GM21367 (cell line): ENCODE data around the gene SLIT3.

Source experiments
- ATAC-seq: cut with Tn5 transposase; IDR thresholded peaks from one replicate; pipeline ENCODE4 v1.9.1; 2021; ENCODE audit not compliant: unreplicated experiment

Gene SLIT3

DNA sequence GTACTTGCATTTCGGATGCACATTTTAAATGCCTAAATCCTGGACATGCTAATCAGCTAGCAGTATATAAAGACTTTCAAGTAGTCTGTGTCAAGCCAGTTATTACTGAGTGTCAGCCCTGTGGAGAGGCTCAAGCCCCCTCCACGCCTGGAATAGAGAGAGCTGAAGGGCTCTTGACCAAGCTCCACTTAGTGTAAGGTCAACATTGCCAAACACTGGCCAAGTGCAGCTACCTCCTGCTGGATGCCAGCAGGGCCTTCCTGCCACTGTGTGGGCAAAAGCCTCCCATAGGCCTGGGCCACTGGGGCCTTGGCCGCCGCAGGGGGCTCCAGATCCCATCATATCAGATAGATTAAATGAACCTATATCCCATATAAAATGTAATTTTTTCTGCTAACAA, 482.4 kb downstream of the SLIT3 start:
- no peak for ATAC-seq

DNA sequence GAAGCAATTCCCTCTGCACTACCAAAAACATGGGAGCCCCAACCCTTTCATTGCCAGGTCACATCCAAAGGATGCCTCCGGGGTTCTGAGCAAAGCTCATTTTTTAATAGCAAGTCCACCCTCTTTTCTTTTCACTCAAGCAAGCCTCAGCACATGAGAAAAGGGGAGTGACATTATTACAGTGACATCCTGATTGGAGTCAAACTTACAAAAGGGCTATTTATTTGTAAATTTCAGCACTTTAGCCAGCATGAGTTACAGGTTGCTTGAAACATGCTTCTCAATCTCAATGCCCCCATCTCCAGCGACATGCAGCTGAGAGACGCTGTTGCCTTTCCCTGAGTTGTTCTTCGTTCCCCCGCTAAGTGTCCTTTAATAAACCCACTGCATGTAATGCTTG, 483.3 kb downstream of the SLIT3 start:
- no peak for ATAC-seq

GRCh38 chr5:168816661-168817060, 484.3 kb downstream of the SLIT3 start:
- no peak for ATAC-seq

DNA sequence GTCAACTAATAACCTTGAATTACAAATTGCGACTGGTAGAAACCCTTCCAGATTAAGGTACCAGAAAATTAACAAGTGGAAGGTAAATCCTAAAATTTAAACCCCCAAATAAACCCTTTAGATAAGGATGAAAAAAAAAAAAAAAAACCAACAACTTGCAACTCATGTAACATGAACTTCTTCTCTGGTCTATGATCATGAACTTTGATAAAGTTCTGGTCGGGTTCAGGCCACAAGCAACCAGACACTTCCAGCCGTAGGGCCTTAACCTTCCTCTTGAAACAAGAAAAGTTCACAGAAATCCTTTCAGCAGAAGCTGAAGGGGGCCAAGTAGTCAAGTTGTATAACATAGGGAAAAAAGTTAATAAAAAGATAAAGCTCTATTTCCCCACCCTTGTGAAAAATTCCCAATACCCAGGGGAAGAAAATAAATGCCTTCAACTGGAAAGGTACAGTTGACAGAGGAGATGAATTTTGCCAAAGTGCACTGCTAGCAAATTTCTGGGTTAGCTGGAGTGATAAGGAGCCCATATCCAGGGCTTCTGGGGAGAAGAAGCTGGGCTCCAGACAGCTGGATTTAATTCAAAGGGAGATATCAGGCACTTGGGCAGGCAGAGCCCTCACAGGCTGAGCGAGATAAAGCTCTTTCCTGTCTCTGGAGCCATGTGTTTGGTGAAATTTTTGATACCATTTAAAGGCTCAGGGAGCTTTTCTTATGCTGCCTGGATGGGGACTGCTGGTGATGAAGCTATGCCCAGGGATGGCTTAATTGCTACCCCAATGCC, 487.6 kb downstream of the SLIT3 start:
- ATAC-seq, result no peak

- ATAC-seq, result no peak
These were observed 490.3 kb downstream of the SLIT3 start for GRCh38 chr5:168810641-168811040.

DNA sequence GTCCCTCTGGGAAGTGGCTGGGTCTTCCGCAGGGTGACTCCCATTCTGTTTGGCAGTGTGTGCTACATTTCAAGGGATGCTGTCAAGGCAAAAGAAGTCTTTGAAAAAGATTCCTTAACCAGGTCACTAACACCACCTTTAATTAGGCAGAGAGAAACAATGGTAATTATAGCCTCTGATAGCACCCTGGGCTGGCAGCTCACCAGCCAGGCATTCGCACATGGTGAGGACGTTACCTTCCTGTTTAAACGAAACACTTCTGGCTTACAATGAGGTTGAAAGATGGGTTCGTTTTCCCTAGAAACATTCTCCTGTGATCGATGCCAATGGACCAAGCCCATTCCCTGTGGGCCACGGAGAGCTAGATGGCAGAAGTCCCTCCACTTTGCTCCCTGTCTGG, 491.7 kb downstream of the SLIT3 start:
- no peak for ATAC-seq

DNA sequence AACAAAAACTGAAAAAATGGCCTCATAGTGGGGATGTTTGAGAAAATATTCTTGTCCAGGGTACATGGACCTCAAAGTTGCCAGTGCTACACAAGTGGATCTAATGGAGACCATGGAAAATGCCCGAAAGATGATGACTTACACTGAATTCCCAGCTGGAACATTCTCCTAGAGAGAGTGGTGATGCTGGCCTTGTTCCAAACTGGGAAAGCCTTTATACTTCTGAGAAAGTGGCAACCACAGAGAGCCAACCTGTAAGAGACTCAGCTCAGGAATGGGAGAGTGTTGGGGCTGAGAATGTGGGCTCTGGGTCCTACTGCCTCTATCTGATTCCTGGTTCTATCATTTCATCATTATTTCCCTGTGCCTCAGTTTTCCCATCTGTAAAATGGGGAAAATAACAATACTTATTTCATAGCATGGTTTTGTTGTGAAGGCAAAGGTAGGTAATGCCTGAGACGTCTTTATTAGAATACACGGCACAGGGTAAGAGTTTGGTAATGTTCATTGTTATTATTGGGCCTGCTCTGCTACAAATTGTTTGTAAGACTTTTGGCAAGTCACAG, 492.8 kb downstream of the SLIT3 start:
- no peak for ATAC-seq

DNA sequence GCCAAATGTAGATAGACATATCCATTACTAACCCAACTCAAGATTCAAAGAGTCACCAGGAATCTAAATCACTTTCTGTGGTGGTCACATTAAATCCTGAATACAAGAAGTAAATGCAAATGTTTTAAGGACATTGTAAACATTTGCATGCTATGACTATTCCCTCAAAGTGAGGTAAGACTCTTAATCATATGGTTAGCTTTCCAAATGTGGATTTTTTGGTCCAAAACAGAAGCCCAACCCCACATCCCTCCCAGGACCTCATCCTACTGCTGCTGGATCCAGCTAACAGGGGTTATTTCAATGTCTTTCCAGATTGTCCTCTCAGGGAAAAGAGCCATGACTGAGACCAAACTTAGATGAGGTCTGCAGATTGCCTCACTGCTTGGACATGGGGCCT, 493.7 kb downstream of the SLIT3 start:
- no peak for ATAC-seq

GRCh38 chr5:168803541-168803940, 497.4 kb downstream of the SLIT3 start:
- no peak for ATAC-seq

GRCh38 chr5:168802337-168802736, 498.6 kb downstream of the SLIT3 start:
- no peak for ATAC-seq

GRCh38 chr5:168801567-168801966, 499.4 kb downstream of the SLIT3 start:
- ATAC-seq, result no peak

GRCh38 chr5:168800701-168801100, 500.2 kb downstream of the SLIT3 start:
- no peak for ATAC-seq

DNA sequence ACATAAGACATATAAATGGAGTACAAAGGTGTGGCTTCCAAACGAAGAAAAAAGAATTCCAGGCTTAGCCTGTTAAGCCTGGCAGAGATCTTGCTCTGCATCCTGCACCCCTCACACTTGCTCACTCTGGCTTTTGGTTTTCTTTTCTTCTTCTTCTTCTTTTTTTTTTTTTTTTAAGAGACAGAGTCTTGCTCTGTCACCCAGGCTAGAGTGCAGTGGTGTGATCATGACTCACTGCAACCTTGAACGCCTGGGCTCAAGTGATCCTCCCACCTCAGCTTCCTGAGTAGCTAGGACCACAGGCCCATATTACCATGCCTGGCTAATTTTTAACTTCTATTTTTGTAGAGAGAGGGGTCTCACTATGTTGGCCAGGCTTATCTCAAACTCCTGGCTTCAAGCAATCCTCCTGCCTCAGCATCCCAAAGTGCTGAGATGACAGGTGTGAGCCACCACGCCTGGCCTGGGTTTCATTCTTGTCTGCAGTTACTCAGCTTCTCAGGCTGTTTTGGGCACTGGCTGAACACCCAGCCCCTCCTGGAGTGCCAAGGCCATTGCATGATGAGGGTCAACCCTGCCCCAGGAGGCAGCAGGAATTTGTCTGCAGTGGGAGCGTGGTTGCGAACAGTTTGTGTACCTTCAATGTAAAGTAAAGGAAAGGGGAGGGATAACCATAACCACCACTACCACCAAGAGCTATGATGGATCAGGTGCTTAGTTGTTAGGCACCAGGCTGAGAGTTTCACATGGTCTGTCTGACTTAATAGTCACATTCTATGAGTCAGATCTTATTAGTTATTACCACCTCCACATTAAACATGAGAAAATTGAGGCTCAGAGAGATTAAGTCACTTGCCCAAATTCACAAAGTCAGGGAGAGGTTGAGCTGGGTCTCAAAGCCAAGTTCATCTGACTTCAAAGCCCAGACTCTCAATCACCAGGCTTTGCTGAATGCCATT, 502.6 kb downstream of the SLIT3 start:
- no peak for ATAC-seq

GRCh38 chr5:168796593-168797580, 504.1 kb downstream of the SLIT3 start:
- no peak for ATAC-seq

GRCh38 chr5:168796000-168796399, 504.9 kb downstream of the SLIT3 start:
- ATAC-seq, result no peak

- ATAC-seq, result no peak
These were observed 506.8 kb downstream of the SLIT3 start for GRCh38 chr5:168793841-168794837.

DNA sequence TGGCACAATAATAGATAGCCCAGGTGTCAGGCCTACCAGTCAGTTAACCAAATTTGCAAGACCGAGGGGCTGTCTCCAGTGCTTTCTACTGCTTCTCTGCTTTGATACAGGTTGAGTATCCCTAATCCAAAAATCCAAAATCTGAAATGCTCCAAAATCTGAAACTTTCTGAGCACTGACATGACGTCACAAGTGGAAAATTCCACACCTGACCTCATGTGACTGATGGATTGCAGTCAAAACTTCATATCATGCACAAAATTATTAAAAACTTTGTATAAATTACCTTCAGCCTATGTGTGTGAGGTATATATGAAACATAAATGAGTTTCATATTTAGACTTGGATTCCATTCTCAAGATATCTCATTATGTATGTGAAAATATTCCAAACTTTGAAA, 508.3 kb downstream of the SLIT3 start:
- ATAC-seq, result no peak

GRCh38 chr5:168790671-168791250, 510.2 kb downstream of the SLIT3 start:
- ATAC-seq, result no peak
